Measurements from ENCODE around the gene AKAP10.

The AKAP10 gene

GRCh38 chr17:19857640-19858039 lies 120.0 kb downstream of the AKAP10 start:
- Mint-ChIP-seq H3K27ac (no peak overlapping the region), H3K4me1 (no peaks in the 10 kb centered on the region), H3K4me3 (no peak overlapping the region), H3K9me3 (no peaks in the 10 kb centered on the region), H3K27me3 (ENCODE audit: low read depth) (no peaks in the 10 kb centered on the region), H3K36me3 (ENCODE audit: low read depth) (peaks cover 52% of the 10 kb centered on the region)
- TF ChIP-seq CTCF (IDR thresholded peaks at IDR 0.05; ENCODE audit: unreplicated experiment in 3 of 3): no peak
